SH-SY5Y (cell line): ENCODE results near the gene WDFY4.

Experiments used
- GATA2 ChIP-seq: IDR thresholded peaks from 2 replicates; pipeline ENCODE4 v1.6.1; 2011; ENCODE audit warnings: mild to moderate bottlenecking, low read depth, low read length
- GATA3 ChIP-seq: IDR thresholded peaks from 2 replicates; pipeline ENCODE4 v1.6.1; 2011; ENCODE audit warnings: low read depth, mild to moderate bottlenecking, low read length, moderate library complexity

- TF ChIP-seq GATA2: no peak
- TF ChIP-seq GATA3: no peak
These were observed 290.0 kb downstream of the WDFY4 start for GRCh38 chr10:48974510-48975156.
